ENCODE measurements around the gene HSPBP1.

DNA sequence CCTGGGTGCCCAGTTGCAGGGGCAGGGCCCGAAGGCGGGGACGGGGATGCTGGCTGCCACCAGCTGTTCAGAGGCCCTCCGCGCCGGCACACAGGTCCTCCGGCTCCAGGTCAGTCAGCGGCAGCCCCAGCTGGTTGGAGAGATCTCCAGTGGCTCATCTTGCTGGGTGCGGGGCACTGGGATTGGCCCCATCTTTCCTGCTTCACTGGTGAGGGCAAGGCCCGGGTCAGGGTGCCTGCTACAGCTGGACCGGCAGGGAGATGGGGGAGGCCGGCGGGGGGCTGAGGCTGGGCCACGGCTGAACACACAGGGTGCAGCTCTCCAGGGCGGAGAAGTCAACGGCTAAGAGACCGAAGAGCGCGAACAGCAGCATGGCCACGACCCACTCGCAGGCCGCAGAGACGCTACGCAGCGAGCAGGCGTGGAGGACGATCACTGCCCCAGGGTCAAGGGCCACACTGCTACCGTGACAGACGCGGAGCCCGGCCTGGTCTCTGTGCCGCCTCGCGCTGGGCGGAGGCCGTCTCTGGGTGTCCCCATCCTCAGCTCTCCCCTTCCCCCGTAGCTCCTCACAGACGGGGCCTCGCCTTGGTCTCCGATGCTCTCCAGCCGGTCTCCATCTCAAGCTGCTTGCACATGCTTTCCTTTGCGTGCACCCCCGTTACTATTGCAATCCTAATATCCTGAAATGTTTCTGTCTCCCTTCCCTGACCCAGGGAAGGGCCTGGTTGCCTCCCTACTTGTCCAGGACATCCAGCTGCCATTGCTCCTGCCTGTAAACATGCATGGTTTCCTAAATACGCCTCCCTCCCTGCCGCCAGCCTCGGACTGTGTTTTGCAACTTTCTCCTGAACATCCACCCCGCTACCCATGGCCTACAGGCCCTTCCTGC lies 33.0 kb upstream of the HSPBP1 start:
- TF ChIP-seq, protein P1, sequence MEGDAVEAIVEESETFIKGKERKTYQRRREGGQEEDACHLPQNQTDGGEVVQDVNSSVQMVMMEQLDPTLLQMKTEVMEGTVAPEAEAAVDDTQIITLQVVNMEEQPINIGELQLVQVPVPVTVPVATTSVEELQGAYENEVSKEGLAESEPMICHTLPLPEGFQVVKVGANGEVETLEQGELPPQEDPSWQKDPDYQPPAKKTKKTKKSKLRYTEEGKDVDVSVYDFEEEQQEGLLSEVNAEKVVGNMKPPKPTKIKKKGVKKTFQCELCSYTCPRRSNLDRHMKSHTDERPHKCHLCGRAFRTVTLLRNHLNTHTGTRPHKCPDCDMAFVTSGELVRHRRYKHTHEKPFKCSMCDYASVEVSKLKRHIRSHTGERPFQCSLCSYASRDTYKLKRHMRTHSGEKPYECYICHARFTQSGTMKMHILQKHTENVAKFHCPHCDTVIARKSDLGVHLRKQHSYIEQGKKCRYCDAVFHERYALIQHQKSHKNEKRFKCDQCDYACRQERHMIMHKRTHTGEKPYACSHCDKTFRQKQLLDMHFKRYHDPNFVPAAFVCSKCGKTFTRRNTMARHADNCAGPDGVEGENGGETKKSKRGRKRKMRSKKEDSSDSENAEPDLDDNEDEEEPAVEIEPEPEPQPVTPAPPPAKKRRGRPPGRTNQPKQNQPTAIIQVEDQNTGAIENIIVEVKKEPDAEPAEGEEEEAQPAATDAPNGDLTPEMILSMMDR (IDR thresholded peaks at IDR 0.05; ENCODE audit: low read depth, low read length, missing input control) = no peak
- no peak for TF ChIP-seq FOXA2 (IDR thresholded peaks at IDR 0.05)
- TF ChIP-seq FOXA1 (IDR thresholded peaks at IDR 0.05) = no peak
- no peak for TF ChIP-seq MAX (IDR thresholded peaks at IDR 0.05)
- TF ChIP-seq TAF1 (conservative IDR thresholded peaks at IDR 0.05) = no peak
- TF ChIP-seq REST (IDR thresholded peaks at IDR 0.05) = no peak
- TF ChIP-seq, protein P2, sequence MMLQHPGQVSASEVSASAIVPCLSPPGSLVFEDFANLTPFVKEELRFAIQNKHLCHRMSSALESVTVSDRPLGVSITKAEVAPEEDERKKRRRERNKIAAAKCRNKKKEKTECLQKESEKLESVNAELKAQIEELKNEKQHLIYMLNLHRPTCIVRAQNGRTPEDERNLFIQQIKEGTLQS (IDR thresholded peaks at IDR 0.05) = no peak
- TF ChIP-seq EGR1 (IDR thresholded peaks at IDR 0.05; ENCODE audit: low read depth in 2 of 2) = no peak
- no peak for TF ChIP-seq JUND (IDR thresholded peaks at IDR 0.05)
